Hematopoietic multipotent progenitor cell treated with erythropoietin and hydrocortisone succinate and interleukin-3 and kit ligand, for 8 days (in vitro differentiated cells): ENCODE data around the gene CLTC.

Experiments
- DNase-seq: peaks from one replicate; pipeline ENCODE4 v3.0.0-alpha.2; 2015

Gene CLTC

DNA sequence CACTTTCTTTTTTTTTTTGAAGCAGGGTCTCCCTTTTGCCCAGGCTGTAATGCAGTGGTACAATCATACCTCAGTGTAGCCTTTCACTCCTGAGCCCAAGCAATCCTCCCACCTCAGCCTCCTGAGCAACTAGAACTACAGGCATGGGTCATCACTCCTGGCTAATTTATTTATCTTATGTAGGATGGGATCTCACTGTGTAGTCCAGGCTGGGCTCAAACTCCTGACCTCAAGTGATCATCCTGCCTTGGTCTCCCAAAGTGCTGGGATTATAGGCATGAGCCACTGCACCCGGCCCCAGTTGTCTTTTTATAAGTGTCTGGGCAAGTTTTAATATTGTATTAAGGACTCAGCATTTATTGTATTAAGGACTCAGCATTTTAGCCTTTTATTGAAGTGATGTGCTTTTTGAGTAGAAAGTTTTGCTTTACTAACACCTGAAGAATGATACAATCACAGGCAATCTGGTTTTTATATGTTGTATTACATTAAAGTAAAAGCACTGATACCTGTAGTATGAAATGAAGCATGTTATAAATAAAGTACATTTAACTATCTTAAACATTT is 110.7 kb downstream of the CLTC start:
- no peak for DNase-seq

DNA sequence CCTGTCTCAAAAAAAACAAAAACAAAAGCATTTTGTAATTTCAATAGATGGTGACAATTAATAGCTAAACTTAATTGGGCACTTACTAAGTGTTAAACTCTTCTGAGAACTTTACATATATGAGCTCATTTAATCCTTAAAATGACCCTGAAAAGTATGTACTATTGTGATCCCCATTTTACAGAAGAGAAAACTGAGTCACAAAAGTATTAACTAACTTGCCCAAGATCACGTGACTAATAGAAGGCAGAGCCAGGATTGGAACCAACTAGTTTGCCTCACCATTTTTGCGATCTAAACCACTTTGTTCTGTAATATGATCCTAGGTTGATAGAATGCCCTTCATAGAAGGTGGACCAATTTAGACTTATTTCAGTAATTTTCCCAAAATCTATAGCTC is 114.0 kb downstream of the CLTC start:
- DNase-seq, result no peak

DNA sequence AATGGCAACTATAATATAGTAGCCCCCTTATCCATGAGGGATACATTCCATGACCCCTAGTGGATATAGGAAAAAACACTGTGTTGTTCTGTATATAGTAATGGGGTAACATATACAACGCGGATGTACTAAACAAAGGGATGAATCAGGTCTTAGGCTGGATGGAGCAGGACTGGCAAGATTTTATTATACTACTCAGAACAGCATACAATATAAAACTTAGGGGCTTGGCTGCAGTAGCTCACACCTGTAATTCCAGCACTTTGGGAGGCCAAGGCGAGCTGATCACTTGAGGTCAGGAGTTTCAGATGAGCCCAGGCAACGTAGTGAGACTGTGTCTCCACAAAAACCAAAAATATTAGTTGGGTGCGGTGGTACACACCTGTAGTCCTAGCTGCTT is 114.5 kb downstream of the CLTC start:
- no peak for DNase-seq

DNA sequence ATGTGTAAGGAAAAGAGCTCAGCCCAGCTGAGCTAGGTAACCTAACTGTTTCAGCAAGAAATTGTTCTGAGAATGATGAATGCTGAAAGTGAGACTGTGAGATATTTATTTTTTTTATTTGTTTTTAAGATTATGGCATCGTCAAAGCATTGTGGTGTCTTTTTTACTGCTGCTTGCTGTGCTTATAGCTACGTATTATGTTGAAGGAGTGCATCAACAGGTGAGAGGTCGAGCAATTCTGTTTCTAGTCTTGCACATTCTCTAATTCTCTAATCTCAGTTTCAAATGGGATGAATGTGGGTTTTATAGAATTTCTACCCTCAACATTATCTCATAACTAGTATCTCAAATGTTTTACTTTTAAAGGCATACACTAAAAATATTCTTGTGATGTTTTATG is 117.6 kb downstream of the CLTC start:
- no peak for DNase-seq

DNA sequence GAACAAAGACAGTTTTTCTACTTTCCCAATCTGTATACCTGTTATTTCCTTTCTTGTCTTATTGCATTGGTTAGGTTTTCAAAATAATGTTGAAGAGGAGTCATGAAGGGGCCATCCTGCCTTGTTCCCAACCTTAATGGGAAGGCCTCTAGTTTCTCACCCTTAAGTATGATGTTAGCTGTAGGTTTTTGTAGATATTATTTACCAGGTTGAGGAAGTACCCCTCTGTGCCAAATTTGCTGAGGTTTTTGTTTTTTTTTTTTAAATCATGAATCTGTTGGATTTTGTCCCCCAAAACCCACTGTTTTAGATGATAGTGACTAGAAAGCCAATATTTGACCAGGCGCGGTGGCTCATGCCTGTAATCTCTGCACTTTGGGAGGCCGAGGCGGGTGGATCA is 124.1 kb downstream of the CLTC start:
- DNase-seq, result no peak

DNA sequence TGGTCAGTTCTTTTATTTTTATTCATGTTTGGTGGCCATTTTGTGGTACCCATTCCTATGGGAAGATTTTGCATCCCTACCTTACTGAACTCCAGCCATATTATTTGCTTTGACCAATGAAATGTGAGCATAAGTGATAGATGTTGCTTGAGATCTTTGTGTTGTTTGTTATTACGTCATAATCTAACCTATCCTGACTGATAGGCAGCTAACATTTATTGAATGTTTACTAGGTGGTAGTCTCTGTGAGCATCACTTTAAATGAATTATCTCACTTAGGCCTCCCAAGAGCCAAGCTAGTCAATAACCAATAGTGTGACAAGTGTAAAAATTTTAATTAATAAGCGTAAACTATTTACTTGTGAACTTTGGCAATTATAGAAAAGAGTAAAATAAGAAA is 125.3 kb downstream of the CLTC start:
- no peak for DNase-seq
